ENCODE results near the gene GALNT15.

GALNT15 gene

DNA sequence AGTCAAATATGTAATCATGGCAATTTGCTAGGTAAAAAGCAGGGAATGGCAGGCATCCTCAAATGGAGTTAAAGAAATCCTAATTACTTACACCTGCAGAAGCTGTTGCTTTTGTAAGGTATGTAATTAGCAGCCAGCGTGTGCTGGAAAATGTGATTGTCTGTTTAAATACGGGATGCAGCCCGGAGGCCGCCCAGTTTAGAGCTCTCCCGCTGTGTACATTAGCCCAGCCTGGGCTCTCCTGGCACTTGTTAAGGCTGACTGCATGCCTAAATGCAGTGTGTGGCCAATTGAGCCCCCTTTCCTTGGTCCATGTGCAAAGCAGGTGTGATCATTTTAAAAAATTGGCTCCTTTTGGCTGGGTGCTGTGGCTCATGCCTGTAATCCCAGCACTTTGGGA is 81.2 kb downstream of the GALNT15 start:
- H3F3A ChIP-seq (ENCODE audit: low read depth), result no peaks in the 10 kb centered on the region
- no peaks in the 10 kb centered on the region for H3K79me2 ChIP-seq (ENCODE audit: insufficient read depth, low read length)
- H4K20me1 ChIP-seq (ENCODE audit: insufficient read depth, low read length, poor library complexity, severe bottlenecking), result no peaks in the 10 kb centered on the region
- H3K4me1 ChIP-seq (ENCODE audit: insufficient read depth, low read length, poor library complexity, severe bottlenecking), result no peaks in the 10 kb centered on the region
- H3K9ac ChIP-seq (ENCODE audit: low read depth, low read length, poor library complexity, severe bottlenecking), result no peak overlapping the region
- H3K4me3 ChIP-seq (ENCODE audit: low read length, poor library complexity, severe bottlenecking), result no peak overlapping the region
- no peaks in the 10 kb centered on the region for H3K9me2 ChIP-seq (replicated peaks; ENCODE audit: low read depth, low read length)
- H2AFZ ChIP-seq (ENCODE audit: low read length), result no peak overlapping the region
- H3K9me3 ChIP-seq (ENCODE audit: insufficient read depth, low read depth, low read length), result no peaks in the 10 kb centered on the region
- no peaks in the 10 kb centered on the region for H3K27me3 ChIP-seq (ENCODE audit: insufficient read depth, low read length, poor library complexity, severe bottlenecking)
- H3K36me3 ChIP-seq (ENCODE audit: insufficient read depth, low read length), result peaks cover 6% of the 10 kb centered on the region; the same call in 1 of the 2 replicates
- no peak for TF ChIP-seq EZH2phosphoT487 (IDR thresholded peaks at IDR 0.05; ENCODE audit: borderline replicate concordance)
- TF ChIP-seq, protein P1, sequence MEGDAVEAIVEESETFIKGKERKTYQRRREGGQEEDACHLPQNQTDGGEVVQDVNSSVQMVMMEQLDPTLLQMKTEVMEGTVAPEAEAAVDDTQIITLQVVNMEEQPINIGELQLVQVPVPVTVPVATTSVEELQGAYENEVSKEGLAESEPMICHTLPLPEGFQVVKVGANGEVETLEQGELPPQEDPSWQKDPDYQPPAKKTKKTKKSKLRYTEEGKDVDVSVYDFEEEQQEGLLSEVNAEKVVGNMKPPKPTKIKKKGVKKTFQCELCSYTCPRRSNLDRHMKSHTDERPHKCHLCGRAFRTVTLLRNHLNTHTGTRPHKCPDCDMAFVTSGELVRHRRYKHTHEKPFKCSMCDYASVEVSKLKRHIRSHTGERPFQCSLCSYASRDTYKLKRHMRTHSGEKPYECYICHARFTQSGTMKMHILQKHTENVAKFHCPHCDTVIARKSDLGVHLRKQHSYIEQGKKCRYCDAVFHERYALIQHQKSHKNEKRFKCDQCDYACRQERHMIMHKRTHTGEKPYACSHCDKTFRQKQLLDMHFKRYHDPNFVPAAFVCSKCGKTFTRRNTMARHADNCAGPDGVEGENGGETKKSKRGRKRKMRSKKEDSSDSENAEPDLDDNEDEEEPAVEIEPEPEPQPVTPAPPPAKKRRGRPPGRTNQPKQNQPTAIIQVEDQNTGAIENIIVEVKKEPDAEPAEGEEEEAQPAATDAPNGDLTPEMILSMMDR (conservative IDR thresholded peaks at IDR 0.05; ENCODE audit: low read length), result no peak
- H3K4me2 ChIP-seq (ENCODE audit: low read depth, low read length, poor library complexity, severe bottlenecking), result no peak overlapping the region

GRCh38 chr3:16257309-16257708 is 82.8 kb downstream of the GALNT15 start:
- Histone ChIP-seq H4K20me1 (ENCODE audit: insufficient read depth, low read length, poor library complexity, severe bottlenecking) (no peaks in the 10 kb centered on the region), H3K4me3 (ENCODE audit: low read length, poor library complexity, severe bottlenecking) (no peak overlapping the region), H3K9me3 (ENCODE audit: insufficient read depth, low read depth, low read length) (no peaks in the 10 kb centered on the region), H3K36me3 (ENCODE audit: insufficient read depth, low read length) (peaks cover 6% of the 10 kb centered on the region; the same call in 1 of the 2 replicates), H2AFZ (ENCODE audit: low read length) (no peak overlapping the region), H3K4me2 (ENCODE audit: low read depth, low read length, poor library complexity, severe bottlenecking) (no peak overlapping the region), H3K4me1 (ENCODE audit: insufficient read depth, low read length, poor library complexity, severe bottlenecking) (peaks cover 4% of the 10 kb centered on the region), H3K9ac (ENCODE audit: low read depth, low read length, poor library complexity, severe bottlenecking) (no peak overlapping the region), H3K9me2 (replicated peaks; ENCODE audit: low read depth, low read length) (no peaks in the 10 kb centered on the region), H3K79me2 (ENCODE audit: insufficient read depth, low read length) (peaks cover 2% of the 10 kb centered on the region; the same call in 1 of the 2 replicates), H3F3A (ENCODE audit: low read depth) (no peaks in the 10 kb centered on the region), H3K27me3 (ENCODE audit: insufficient read depth, low read length, poor library complexity, severe bottlenecking) (no peaks in the 10 kb centered on the region)
- TF ChIP-seq, protein P1 (conservative IDR thresholded peaks at IDR 0.05; ENCODE audit: low read length), result no peak
- no peak for TF ChIP-seq EZH2phosphoT487 (IDR thresholded peaks at IDR 0.05; ENCODE audit: borderline replicate concordance)

GRCh38 chr3:16258177-16258576 is 83.7 kb downstream of the GALNT15 start:
- Histone ChIP-seq H3K9ac (ENCODE audit: low read depth, low read length, poor library complexity, severe bottlenecking) (no peak overlapping the region), H3K4me2 (ENCODE audit: low read depth, low read length, poor library complexity, severe bottlenecking) (no peak overlapping the region), H3K79me2 (ENCODE audit: insufficient read depth, low read length) (peaks cover 10% of the 10 kb centered on the region), H3K27me3 (ENCODE audit: insufficient read depth, low read length, poor library complexity, severe bottlenecking) (no peaks in the 10 kb centered on the region), H3K36me3 (ENCODE audit: insufficient read depth, low read length) (peaks cover 6% of the 10 kb centered on the region; the same call in 1 of the 2 replicates), H3K9me2 (replicated peaks; ENCODE audit: low read depth, low read length) (no peaks in the 10 kb centered on the region), H2AFZ (ENCODE audit: low read length) (no peak overlapping the region), H3K4me1 (ENCODE audit: insufficient read depth, low read length, poor library complexity, severe bottlenecking) (peaks cover 13% of the 10 kb centered on the region), H3F3A (ENCODE audit: low read depth) (no peaks in the 10 kb centered on the region), H3K4me3 (ENCODE audit: low read length, poor library complexity, severe bottlenecking) (no peak overlapping the region), H4K20me1 (ENCODE audit: insufficient read depth, low read length, poor library complexity, severe bottlenecking) (no peaks in the 10 kb centered on the region), H3K9me3 (ENCODE audit: insufficient read depth, low read depth, low read length) (no peaks in the 10 kb centered on the region)
- no peak for TF ChIP-seq EZH2phosphoT487 (IDR thresholded peaks at IDR 0.05; ENCODE audit: borderline replicate concordance)
- TF ChIP-seq, protein P1 (conservative IDR thresholded peaks at IDR 0.05; ENCODE audit: low read length), result no peak
